ENCODE results near the gene USH2A.

GRCh38 chr1:215863796-215864195 is 559.5 kb downstream of the USH2A start:
- TF ChIP-seq, protein P1, sequence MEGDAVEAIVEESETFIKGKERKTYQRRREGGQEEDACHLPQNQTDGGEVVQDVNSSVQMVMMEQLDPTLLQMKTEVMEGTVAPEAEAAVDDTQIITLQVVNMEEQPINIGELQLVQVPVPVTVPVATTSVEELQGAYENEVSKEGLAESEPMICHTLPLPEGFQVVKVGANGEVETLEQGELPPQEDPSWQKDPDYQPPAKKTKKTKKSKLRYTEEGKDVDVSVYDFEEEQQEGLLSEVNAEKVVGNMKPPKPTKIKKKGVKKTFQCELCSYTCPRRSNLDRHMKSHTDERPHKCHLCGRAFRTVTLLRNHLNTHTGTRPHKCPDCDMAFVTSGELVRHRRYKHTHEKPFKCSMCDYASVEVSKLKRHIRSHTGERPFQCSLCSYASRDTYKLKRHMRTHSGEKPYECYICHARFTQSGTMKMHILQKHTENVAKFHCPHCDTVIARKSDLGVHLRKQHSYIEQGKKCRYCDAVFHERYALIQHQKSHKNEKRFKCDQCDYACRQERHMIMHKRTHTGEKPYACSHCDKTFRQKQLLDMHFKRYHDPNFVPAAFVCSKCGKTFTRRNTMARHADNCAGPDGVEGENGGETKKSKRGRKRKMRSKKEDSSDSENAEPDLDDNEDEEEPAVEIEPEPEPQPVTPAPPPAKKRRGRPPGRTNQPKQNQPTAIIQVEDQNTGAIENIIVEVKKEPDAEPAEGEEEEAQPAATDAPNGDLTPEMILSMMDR (IDR thresholded peaks at IDR 0.05; ENCODE audit: borderline replicate concordance, extremely low read depth, low read length, poor library complexity, severe bottlenecking): no peak
- no peak for TF ChIP-seq EZH2 (IDR thresholded peaks at IDR 0.05; ENCODE audit: borderline replicate concordance, low read depth, low read length, severe bottlenecking)

Data from DND-41 (cell line).